GM19467 (cell line): ENCODE measurements around the gene ALDH1L1.

Experiments
- ATAC-seq: cut with Tn5 transposase; IDR thresholded peaks from one replicate; pipeline ENCODE4 v1.9.1; 2021; ENCODE audit warnings: mild to moderate bottlenecking, moderate library complexity; ENCODE audit not compliant: unreplicated experiment

The ALDH1L1 gene

DNA sequence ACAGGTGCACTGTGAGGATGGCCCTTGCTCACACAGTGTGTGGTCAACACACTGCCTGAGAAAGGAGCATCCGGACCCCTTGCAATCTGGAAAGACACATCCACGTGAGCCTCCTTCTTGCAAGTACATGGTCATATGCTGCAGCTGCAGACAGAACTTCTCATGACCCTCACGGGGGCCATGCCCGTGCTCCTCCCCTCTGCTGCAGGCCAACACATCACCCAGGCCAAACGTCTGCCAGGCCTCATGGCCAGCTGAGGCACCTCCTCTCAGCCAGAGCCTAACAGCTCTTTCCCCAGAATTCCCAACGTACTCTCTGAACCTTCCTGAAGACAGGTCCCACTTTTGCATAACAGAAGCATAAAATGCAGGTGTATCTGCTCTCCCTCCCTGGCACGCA lies 121.7 kb downstream of the ALDH1L1 start:
- no peak for ATAC-seq

DNA sequence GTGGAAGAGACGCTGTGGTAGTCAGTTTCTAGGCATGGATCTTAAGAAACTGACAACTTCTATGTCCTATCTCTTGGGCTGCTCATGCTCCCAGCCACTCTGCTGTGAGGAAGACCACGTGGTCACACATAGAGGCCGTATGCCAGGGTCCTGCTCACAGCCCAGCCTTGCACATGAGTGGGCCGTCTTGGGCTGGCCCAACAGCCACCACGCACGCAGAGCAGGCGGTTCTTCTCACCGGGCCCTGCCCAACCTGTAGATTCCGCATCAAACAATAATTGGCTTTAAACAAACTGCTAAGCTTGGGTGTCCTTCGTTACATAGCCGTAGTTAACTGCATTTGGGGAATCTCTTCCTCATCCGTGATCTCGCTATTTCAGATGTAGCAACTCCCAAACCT lies 122.5 kb downstream of the ALDH1L1 start:
- no peak for ATAC-seq

- no peak for ATAC-seq
These were observed 122.9 kb downstream of the ALDH1L1 start for GRCh38 chr3:126057501-126057819.

- no peak for ATAC-seq
These were observed 123.5 kb downstream of the ALDH1L1 start for GRCh38 chr3:126056681-126057500.

- ATAC-seq = no peak
These were observed 124.3 kb downstream of the ALDH1L1 start for GRCh38 chr3:126056088-126056487.

- ATAC-seq = no peak
These were observed 125.5 kb downstream of the ALDH1L1 start for GRCh38 chr3:126054870-126055269.

GRCh38 chr3:126053949-126054569 lies 126.3 kb downstream of the ALDH1L1 start:
- no peak for ATAC-seq
